GM18909 (cell line): ENCODE data around the gene RAB44.
A peak's percentile ranks its signal among the peaks of the same experiment; 100 is the strongest.

Experiments
- ATAC-seq: cut with Tn5 transposase; IDR thresholded peaks from one replicate; pipeline ENCODE4 v1.9.1; 2021; ENCODE audit warnings: mild to moderate bottlenecking; ENCODE audit not compliant: unreplicated experiment, poor library complexity

RAB44 gene

DNA sequence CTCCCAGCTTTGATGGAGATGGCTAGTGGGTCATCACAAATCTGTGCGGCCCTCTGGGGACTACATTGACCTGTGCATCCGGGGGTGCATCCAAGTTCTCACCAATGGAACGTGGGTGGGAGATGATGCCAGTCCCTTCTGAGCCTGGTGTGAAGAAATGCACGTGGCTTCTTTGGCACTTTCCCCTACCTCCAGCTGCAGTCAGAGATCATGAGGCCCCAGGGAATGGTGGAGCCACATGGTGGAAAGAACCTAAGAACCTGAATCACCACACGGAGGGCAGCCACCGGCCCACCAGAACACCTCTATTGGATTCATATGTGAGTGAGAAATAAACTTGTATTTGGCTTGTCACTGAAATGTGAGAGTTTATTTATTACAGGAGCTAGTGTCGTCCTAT, 29.0 kb upstream of the RAB44 start:
- ATAC-seq, result no peak

GRCh38 chr6:36669002-36669401, 28.6 kb upstream of the RAB44 start:
- no peak for ATAC-seq

DNA sequence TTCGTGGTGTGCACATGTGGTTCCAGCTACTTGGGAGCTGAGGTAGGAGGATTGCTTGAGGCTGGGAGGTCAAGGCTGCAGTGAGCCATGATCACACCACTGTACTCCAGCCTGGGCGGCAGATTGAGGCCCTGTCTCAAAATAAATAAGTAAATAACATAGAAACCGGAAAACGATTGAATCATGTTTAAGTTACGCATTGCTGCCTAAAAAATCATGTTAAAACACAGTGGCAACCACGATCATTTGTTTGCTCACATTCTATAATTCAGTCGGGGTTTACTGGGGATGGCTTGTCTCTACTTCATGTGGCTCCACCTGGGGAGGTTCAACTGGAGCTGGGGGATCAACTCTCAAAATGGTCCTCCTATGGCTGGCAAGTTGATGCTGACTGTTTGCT, 27.4 kb upstream of the RAB44 start:
- ATAC-seq, result no peak

DNA sequence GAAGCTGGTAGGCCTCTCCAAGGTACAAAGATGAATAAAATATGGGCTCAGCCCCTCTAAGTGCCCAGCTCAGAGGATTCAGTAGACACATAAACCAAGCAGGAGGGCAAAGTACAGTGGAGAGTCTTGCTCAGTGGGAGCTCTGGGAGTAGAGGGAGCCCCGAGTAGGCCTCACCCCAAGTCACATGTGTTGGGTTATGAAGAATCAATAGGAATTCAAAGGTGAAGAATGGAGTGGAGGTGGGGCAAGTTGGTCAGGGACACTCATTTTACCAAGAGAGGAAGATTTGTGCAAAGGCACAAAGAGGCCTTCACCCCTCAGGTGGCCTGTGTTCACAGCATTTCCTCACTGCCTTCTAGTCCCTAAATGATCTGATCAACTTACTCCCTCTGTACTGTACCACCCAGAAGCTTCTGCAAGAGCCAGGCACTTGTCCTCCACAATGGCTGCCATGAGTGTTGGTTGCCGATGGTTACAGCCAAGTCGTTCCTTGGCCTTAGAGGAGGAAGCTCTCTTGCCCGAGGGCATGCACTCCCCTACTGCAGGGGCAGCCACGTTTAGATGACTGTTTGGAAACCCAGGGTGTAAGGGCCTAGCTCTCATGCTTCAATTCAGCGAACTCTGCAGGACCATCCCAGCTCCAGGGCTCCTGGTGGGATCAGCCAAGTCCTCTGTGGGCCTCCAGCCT, 25.8 kb upstream of the RAB44 start:
- ATAC-seq, result no peak

DNA sequence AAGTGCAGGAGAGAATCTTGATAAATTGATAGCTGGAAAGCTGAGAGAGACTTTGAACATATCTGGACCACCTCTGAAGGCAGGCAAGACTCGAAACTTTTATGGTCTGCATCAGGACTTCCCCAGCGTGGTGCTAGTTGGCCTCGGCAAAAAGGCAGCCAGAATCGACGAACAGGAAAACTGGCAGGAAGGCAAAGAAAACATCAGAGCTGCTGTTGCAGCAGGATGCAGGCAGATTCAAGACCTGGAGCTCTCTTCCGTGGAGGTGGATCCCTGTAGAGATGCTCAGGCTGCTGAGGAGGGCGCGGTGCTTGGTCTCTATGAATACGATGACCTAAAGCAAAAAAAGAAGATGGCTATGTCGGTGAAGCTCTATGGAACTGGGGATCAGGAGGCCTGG, 23.7 kb upstream of the RAB44 start:
- ATAC-seq, result no peak

GRCh38 chr6:36674942-36675341, 22.7 kb upstream of the RAB44 start:
- no peak for ATAC-seq

DNA sequence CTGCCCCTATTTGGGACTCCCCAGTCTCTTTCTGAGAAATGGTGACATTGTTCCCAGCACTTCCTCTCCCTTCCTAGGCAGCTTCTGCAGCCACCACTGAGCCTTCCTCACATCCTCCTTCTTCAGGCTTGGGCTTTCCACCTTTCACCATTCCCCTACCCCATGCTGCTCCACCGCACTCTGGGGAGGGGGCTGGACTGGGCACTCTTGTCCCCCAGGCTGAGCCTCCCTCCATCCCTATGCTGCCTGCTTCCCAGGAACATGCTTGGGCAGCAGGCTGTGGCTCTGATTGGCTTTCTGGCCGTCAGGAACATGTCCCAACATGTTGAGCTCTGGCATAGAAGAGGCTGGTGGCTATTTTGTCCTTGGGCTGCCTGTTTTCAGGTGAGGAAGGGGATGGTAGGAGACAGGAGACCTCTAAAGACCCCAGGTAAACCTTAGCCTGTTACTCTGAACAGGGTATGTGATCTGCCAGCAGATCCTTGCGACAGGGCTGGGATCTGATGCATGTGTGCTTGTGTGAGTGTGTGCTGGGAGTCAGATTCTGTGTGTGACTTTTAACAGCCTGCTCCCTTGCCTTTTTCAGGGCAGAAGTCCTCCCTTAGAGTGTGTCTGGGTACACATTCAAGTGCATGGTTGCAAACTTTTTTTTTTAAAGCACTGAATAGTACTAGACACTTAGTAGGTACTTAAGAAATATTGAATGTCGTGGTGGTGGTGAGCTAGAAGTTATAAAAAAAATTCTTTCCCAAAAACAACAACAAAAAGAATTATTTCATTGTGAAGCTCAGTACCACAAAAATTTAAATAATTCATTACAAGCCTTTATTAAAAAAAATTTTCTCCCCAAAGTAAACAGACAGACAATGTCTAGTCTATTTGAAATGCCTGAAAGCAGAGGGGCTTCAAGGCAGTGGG, 21.2 kb upstream of the RAB44 start:
- no peak for ATAC-seq

DNA sequence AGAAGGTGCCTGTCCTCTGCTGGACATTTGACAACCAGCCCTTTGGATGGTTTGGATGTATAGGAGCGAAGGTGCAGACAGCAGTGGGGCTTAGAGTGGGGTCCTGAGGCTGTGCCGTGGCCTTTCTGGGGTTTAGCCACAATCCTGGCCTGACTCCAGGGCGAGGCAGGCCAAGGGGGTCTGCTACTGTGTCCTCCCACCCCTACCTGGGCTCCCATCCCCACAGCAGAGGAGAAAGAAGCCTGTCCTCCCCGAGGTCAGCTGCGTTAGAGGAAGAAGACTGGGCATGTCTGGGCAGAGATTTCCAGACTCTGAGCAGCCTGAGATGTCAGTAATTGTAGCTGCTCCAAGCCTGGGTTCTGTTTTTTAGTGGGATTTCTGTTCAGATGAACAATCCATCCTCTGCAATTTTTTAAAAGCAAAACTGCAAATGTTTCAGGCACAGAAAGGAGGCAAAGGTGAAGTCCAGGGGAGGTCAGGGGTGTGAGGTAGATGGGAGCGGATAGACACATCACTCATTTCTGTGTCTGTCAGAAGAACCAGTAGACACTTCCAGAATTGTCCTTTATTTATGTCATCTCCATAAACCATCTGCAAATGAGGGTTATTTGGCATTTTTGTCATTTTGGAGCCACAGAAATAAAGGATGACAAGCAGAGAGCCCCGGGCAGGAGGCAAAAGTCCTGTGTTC, 20.4 kb upstream of the RAB44 start:
- ATAC-seq, result no peak

GRCh38 chr6:36677753-36678487, 19.7 kb upstream of the RAB44 start:
- no peak for ATAC-seq

- ATAC-seq, result peak; percentile 47
Observed at GRCh38 chr6:36678488-36679042, 19.1 kb upstream of the RAB44 start, which contains the start of gene CDKN1A. Gene CDKN1A, plus strand, starts transcription at chr6:36678714. Its CDS starts 5,388 bp downstream, at chr6:36684102.

- no peak for ATAC-seq
Observed at GRCh38 chr6:36679043-36679833, 18.4 kb upstream of the RAB44 start.

GRCh38 chr6:36682328-36683144, 15.1 kb upstream of the RAB44 start:
- ATAC-seq, result peak; percentile 28

- no peak for ATAC-seq
Observed at GRCh38 chr6:36683145-36683655, 14.4 kb upstream of the RAB44 start.

- no peak for ATAC-seq
Observed at GRCh38 chr6:36683656-36684446, 13.8 kb upstream of the RAB44 start.

GRCh38 chr6:36684447-36684812, 13.2 kb upstream of the RAB44 start:
- ATAC-seq, result no peak

- no peak for ATAC-seq
Observed at GRCh38 chr6:36685166-36685924, 12.3 kb upstream of the RAB44 start.
